ENCODE measurements around the gene C17orf113.
"Not testable (repeated sequence)": the region's sequence is repeated elsewhere in the genome, so short reads cannot be mapped to it uniquely, and the experiment has no call there.

Gene C17orf113

DNA sequence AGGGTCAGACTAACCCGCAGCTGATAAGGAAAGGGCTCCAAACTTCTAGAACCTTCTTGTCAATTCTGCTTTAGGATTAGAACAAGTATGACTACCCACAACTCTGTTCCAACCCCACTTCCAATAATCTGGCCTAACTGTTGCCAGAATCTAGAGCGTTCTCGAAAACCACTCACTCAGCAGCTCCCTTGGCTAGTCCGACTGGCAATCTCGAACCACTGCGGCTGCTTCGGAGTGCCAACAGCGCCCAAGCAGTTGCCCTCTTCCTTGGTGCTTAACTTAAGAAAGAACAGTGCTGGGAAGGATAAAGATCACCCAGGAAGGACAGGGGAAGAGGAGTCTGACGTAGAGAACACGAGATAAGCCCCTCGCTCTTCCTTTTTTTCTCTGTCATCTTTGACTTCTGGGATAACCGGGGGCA lies 34.0 kb downstream of the C17orf113 start:
- no peak for DNase-seq

GRCh38 chr17:42013740-42014139 lies 36.7 kb downstream of the C17orf113 start:
- DNase-seq, result not testable (repeated sequence)

DNA sequence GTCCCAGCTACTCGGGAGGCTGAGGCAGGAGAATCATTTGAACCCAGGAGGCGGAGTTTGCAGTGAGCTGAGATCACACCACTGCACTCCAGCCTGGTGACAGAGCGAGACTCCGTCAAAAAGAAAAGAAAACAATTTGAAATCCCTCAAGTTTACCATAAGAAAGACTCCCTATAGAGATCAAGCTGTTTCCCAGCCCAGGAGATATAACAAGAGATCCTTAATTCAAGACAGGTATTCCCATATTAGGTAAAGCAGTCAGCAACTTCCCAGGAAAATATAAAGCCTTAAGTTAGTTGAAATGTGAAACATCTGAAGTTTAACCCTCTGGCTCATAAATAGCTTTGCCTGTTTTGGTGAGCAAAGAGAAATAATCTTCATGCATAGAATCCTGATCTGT lies 38.0 kb downstream of the C17orf113 start:
- DNase-seq, result not testable (repeated sequence)

- no peak for DNase-seq
These were observed 39.4 kb downstream of the C17orf113 start for GRCh38 chr17:42010898-42011516.

DNA sequence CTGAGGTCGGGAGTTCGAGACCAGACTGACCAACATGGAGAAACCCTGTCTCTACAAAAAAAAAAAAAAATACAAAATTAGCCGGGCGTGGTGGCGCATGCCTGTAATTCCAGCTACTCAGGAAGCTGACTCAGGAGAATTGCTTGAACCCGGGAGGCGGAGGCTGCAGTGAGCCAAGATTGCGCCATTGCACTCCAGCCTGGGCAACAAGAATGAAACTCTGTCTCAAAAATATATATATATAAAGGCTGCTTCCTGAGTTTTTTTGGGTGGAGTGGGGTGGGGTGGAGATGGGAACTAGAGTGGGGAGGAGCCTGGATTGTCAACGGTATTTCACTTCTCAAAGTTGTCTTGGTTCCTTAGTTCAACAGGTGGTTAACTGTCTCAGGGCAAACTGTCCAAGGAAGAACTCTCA lies 40.1 kb downstream of the C17orf113 start:
- not testable (repeated sequence) for DNase-seq

DNA sequence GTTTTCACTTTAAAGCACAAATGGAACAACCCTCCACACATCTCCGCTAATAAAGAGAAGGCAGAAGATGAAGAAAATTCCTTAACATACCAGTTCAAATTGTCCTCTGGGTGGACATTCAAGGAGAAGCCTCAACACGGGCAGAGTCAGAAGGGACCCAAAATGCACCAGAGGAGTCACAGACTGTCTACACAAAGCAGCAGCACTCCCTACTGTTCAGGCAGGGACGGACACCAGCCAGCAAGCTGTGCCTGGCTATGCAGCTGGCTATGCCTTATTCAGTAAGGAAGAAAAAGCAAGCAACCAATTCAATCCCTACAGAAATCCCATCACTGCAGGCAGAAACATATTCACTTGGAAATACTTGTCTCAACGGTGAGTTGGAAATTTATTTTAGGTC lies 41.2 kb downstream of the C17orf113 start:
- no peak for DNase-seq

DNA sequence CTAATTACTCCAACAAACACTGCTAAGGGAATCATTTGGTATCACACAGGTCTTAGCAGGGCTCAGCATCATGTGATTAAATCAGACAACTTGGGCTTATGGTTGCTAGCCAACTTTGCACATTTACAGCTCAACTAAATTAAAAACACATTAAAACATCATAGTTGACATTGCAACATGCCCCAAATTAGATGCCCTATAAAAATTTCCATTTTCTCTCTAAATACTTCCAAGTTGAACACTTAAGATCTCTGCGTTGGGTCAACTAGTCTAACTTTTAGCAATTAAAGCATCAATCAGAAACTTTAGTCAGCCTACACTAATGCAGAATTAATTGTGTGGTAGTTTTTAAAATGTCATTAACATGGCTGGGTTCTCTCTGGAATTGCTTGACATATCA lies 45.2 kb downstream of the C17orf113 start:
- DNase-seq, result no peak

DNA sequence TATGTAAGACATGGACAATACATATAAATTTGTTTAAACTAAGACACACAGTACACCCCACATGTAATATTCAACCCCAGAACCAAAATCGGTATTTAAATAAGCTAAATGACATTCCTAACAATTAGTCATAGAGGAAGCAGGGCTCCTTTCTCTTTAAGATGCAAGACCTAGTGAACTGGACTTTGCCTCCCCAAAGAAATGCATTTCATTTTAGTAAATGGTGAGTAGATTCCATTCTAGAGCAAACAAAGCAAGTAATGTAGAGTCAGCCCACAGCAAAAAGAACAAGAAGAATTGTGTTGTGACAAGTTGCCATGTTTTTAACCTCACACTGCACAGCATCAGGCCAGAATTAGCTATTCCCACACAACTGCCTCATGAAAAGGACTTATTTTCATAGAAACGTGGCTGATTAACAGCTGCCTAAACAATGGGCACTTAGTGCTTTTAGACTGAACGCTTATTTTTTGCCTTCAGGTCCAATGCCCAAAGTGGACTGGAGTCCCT lies 47.6 kb downstream of the C17orf113 start:
- DNase-seq, result no peak

- no peak for DNase-seq
These were observed 48.1 kb downstream of the C17orf113 start for GRCh38 chr17:42002175-42002791.

- no peak for DNase-seq
These were observed 48.7 kb downstream of the C17orf113 start for GRCh38 chr17:42001729-42002128.

DNA sequence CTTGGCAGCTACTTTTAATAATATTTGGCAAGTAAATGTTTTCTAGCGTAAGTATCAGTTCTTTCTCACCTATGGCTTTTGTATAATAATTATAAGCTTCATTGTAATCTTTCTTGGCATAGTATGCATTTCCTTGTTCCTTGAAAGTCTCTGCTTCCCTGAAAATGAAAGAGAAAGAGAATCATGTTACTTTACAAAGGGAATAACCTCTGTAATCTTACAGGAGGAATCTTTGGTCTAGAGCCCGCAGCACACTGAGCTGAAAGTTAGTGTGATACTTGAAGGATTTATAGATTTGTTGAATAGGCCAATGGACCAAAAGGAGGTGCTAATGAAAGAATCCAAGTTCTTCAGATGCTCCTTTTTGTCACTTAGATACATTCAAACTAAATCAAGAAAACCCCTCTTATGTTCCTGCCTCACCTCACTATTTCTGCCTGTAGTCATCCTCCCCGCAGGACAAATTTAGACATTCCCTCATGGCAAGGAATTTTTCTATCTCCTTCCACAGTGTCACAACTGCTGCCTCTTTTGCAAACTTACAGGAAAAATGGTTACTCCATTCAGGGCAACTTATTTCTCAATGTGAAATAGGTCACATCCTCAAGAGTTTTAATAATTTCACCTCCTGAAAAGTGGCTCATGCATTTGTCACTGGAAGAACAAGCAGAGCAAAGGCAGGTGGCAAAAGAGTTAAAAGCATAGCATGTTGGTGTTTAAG lies 49.8 kb downstream of the C17orf113 start:
- DNase-seq, result no peak

DNA sequence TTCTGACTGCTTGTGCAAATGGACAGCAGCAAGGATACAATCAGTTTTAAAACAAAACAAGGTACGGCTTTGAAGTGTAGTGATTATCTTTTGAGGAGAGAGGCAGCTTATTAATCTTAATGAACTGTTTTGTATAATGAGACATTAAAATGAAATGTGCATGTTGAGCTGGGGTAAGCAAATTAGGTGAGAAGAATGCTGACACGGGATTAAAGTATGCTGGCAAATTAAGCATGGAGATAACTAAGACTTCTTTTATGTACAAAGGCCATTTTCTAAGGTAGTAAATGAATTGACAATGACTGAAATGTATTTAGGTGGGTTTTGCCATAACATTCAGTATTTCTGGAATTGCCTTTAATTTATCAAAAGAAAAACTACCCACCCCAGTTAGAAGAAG lies 51.9 kb downstream of the C17orf113 start:
- DNase-seq, result no peak

DNA sequence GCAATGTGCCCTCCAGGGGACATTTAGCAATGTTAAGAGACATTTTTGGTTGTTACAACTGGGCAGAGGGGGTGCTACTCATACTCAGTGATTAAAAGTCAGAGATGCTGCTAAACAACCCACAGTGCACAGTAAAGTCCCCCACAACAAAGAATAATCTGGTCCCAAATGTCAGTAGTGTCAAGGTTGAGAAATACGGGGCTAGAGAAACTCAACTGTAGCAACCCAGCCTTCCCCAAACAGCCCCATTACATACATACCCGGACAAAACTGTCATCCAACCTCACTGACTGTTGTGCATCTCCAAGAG lies 53.6 kb downstream of the C17orf113 start:
- DNase-seq, result no peak

GRCh38 chr17:41992576-41992975 lies 57.8 kb downstream of the C17orf113 start:
- no peak for DNase-seq

- no peak for DNase-seq
These were observed 60.5 kb downstream of the C17orf113 start for GRCh38 chr17:41989702-41990419.

DNA sequence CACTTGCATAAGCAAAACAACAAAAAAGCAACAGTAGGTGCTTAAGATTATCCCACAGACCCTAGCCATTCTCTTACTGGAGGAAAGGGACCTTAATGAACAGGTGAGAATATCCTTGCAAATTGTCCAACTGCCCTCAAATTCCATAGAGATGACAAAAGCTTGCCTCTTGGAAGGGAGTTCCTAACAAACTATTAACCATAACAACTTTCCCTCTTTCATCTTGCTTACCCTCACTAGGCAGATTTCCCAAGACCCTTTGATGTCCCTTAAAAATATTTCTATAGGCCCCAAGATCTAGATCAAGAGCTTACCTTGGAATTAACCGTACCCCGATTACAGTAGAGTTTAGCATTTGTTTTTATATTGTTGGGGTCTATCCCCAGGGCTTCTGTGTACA lies 62.0 kb downstream of the C17orf113 start:
- DNase-seq, result no peak
